GM18858 (cell line): ENCODE measurements around the gene VSX1.
A peak's percentile ranks its signal among the peaks of the same experiment; 100 is the strongest.

Experiments used
- ATAC-seq: cut with Tn5 transposase; IDR thresholded peaks from one replicate; pipeline ENCODE4 v1.9.1; 2021; ENCODE audit not compliant: unreplicated experiment

Gene VSX1

DNA sequence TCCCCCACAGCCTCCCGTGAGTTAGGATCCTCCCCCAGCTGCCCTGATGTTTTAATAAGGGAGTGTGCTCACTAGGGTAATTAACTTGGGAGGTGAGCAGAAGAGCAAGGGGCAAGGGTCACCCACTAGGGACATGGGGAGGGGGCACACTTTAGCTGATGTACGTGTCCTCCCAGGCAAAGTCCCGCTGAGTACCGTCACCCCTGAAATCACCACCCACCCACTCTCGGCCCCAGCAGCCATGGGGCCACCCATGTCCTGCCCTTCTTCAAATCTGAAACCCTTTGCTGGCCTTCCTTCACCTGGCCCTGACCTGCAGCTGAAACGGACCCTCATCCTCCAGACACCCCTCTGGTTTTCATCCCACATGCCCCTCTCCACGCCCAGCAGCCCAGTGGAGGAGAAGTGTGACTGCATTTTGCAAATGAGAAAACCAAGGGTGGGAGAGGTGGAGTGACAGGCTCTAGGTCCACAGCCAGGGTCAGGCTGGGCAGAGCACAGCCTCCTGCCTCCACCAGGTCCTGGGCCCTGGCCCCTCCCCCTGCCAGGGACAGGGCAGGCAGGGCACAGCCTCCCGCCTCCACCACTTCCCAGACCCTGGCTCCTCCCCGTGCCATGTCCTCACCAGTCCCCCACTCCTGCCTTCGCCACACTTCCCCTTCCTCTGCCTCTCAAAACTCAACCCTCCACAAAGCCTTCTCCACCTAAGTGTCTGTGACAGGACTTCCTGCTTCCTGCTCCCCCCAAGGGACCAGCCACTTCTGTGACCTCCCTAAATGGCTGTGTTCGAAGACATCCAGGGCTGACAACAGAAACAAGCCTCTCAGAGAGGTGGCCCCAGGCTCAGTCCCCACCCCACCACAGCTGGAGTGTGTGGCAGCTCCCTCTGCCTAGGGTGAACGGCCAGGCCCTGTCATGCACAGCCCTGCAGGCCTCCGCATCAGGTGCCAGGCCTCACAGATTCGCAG lies 39.1 kb downstream of the VSX1 start:
- ATAC-seq = peak; percentile 89

DNA sequence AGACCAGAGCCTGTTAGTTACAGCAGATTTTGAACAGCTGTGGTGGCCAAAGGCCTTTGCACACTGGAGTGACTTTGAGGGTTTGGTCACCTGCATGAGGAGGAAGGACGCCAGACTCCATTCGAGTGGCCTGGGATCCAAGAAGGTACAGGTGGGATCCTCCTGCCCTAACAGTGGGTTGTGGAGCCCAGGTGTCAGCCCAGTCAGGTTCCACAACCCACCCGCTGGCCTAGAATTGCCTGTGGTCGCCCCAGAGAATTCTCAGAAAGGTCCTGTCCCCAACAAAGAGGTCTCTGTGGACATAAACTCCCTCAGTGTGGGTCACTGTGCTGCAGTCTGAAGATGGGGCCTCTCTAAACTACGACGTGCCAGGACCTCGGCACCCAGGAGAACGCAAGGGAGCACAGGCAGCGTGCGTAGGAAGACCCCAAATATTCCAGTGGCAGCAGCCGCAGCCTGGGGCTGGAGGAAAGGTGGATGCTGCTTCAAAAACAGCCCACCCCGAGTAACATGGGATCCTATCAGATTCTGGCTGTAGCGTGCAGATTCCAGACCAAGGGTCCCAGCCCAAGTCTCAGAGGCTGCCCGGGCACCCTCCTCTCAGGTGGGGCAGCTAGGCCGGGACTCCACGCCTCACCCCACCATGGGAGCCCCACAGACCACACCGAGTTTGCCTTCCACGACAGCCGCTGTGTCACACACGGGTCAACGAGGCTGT lies 40.0 kb downstream of the VSX1 start:
- no peak for ATAC-seq

DNA sequence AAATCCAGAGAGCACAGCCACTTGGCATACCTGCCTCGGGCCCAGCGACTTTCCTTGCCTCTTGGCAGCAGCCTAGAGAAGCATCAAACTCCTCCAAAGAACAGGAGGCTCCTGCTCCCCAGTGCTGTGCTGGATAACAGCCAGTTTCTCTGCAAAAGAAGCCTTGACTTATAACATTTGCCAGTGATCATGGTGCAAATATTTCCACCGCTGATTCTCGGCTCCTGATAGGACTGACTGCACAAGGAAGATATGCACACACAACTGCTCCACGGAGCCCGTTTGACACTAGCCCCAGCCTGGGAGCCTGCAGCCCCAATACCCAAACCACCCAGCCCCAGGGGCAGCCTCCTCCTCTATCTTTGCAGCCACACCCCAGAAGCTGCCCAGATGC lies 41.5 kb downstream of the VSX1 start:
- no peak for ATAC-seq

DNA sequence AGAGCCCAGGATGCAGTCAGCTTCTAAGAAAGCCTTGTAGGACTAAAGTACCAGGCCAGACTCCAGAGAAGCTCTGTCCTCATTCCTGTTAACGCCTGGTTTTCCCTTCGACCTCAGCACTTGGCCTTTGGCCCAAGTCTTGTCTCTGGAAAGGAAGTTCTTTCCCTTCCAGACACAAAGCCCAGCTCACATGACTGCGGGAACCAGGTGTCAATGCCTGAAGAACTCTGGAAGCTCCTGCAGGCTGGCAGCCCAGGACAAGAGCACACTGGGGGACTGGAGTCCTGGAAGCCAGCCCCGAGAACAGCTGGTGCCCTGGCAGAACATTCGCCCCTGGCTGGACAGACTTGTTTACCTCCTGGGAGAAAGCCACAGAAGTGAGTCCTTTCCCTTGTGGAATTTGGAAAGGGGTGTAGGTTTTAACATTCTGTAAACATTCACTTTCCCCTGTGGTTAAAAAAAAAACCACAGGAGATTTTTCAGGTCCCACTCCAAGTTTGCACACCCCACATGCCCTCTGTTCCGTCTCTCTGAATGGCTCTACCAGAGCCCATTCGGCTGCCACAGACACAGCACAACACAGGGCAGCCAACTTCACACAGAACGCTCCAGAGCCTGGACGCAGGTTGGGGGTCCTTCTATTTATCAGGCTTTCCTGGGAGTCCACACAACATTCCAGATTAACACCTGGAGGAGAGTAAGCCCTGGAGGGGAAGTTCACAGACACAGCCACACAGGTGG lies 42.1 kb downstream of the VSX1 start:
- ATAC-seq = no peak

DNA sequence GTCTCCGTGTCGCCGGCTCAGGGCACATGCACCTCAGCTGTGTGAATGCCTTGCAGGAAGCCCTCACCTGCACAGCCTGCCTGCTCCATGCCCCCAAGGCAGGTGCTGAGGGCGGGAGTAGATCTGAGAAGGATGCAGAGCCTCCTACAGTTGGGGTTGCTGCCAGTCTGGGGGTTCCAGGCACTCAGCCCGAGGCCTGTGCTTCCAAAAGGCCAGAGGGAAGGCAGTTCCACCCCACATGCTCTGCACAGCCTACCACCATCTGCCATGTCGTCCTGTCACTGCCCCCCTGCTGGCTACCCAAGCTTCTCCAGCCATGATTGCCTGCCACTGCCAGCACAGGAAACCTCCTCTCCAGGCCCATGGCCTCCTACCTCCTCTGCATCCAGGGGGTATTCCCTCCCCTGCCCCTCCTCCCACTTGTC lies 43.3 kb downstream of the VSX1 start:
- ATAC-seq = no peak

DNA sequence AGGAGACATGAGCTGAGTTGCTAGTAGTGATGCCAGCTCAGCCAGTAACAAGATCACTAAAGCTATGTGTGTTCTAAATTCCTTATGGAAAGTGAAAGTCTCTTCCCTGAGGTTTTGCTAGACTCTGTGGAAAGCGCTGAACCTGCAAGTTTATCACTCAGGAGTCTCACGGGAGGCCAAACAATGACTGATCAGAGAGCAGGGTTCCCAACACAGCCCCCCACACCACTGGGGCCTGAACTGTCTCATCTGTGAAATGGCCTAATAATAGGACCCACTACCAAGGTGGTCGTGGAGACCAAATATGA lies 43.9 kb downstream of the VSX1 start:
- ATAC-seq = no peak

DNA sequence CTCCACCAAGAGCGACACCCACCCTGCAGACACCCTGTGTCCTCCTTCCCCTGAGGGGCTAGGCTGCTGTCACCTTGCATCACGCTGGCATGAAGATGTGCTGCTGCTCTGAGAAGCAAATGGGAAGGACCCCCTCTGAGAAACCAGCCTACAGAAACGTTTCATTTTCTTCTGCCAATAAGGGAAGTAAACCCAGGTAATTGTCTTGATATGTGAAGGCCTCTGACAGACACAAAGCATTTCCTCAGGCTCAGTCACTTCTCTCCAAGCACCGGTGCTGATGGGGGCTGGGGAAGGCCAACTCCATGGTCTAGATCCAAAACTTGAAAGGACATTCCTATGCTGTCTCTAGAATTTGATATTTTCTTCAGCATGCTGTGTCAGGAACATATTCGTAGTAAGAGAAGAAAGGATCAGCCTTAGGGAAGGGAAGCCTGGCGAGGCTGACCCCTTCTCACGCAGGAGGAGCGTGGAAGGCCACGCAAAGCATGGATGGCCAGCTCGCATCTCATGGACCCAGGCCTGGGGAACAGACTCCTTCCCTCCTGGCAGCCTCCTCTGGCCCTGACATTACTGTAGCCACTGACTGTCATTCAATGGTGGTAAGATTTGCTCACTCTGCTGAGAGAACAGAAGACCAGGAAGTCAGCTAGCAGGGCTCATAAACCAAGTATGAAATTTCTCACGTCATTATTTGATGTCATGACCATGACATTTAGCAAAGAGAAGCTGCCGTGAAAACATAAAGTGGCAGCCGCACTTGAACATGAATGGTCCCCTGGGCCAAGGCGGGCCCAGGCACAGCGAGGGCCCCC lies 44.4 kb downstream of the VSX1 start:
- ATAC-seq = no peak

DNA sequence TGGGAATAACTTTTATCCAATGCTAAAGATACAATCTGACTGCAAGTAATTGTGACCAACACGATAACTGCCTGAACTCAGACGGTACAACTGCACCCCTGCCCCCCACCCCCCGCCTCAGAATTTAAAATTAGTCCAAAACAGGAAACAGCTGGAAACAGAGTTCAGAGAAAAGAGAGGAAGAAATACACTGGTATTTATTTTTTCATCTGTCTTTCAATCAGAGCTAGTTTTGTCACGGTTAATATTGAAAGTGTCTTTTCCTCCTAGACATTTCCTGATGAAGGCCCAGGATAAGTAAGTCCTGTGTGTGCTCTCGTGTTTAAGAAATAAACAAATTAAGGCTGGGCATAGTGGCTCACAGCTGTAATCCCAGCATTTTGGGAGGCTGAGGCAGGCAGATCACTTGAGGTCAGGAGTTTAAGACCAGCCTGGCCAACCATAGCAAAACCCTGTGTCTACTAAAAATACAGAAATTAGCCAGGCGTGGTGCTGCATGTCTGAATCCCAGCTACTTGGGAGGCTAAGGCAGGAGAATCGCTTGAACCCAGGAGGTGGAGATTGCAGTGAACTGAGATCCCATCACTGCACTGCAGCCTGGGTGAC lies 45.5 kb downstream of the VSX1 start:
- ATAC-seq = no peak

DNA sequence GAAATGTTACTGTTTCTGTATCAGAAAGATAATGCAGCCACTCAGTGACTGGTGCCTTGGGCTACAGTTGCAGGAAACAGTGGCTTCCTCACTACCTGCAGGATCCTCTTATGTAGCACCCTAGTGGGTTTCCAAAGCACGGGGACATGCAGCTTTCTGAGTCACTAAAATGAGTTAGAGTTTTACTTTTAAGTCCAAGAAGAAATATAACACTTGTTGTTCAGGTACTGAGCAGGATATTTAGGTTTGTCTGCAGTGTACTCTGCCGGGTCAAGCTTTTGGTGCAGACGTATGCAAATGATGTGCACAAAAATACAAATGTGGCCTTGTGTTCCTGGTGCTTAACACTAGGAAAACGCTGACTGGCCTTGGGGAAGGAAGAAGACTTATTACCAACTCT lies 46.0 kb downstream of the VSX1 start:
- ATAC-seq = no peak

DNA sequence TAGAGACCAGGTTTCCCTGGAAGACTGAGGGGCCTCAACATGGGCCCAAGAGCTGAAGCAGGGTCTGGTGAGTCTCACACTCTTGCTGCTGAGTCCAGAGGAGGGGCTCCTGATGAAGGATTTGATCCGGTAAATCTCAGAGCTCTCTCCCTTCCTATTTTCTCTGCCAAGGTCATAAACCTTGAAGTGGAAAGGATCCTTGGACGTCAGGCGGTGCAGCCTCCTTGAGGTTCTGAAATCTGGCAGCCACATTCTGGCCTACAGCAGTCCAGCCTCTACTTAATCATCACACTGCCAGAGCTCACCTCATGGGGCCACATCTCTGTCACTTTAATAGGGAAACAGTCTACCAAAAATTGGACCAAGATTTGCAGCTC lies 48.0 kb downstream of the VSX1 start:
- no peak for ATAC-seq

DNA sequence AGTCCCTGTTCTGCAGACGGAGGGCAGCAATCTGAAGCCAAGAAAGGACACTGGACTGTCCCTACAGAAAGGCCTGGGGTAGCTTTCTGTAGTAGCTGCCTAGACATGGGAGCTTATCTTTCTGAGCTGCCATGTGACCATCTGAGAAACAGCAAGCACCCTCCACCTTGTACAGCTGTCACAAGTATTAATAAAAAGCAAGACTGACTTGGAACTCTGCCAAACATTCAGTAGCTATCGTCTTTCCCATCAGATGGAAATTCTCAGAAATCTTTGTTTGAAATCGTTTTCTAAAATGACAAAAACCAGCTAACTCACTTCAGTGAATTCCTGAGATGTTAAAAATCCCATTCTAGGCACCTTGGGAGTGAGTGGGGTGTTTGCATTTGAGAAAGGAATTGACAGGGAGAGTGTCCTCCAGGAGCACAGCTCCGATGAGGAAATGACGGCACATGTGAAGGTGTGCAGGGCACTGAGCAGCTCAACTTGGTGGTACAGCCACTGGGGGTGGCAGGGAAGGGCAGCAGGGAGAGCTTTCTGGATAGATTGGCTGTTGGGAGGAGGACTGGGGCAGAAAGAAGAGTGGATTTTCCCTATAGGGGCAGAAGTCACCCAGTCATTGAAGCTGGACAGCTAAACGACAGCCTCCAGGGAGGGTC lies 48.5 kb downstream of the VSX1 start:
- no peak for ATAC-seq

DNA sequence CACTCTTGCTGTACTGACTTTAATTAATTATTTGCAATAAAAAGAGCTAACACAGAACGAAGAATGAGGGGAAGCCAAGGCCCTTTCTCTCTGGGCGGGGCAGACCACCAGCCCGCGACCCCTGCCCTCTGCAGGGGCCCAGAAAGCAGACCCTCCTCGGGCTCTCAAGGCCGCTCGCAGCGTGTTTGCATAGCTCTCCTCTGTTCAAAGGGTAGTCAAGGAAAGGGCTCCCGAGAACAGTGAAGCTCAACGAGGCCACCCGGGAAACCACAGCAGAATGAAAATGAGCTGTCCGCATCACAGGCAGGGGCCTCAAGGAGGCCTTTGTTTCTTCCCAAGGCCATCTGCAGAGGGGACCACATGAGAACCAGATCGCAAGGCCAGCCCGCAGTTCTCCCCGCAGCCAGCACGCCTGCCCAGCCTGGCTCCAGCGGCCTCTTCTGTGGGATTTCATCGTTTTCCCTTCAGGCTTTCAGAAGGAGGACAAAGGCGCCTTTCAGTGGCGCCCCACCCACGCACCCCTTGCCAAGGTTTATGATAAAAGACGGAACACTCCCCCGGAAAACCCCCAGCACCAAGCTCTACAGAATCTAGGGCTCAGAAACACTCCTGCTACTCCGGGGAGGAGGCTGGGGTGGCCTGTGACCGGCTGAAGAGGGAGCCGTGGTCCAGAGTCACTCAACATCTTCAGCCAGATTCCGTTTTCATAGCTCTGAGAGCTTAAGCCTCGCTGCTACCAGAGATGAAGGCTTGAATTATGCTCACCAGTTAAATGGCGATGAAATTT lies 49.3 kb downstream of the VSX1 start:
- no peak for ATAC-seq

DNA sequence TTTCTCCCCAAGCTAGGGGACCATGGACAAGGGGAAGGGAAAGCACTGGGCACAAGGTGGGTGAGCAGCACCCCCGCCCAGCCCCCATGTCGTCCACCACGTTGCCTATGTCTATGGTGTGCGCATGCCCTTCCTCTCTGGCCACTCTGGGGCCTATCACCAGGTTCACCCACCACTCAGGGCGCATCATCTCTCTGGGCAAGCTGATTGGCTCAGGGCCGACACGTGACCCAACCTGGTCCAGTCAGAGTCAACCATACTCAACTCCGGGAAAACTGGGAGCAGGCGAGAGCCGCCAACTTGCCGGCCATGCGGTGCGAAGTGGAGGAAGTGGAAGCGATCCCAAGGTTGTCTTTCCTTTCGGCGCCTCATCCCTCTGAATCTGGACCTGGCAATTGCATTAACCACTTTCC lies 49.9 kb downstream of the VSX1 start:
- no peak for ATAC-seq

DNA sequence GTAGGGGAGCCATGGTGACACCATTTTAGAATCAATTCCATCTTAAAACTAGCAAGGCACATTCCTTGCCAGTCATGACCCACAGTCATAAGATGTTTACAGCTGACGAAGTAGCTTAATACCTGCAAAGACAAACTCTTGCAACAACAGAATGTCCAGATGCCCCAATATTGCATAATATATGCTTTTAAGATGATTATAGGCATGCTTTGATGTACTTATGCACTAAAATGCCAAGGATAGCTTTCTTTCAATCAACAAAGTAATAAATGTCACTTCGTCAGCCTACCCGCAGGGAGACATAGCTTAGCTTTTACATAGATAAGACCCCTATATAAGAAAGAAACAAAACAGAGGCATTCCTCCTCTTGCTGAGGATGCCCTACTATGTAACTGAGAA lies 50.7 kb downstream of the VSX1 start:
- ATAC-seq = no peak

DNA sequence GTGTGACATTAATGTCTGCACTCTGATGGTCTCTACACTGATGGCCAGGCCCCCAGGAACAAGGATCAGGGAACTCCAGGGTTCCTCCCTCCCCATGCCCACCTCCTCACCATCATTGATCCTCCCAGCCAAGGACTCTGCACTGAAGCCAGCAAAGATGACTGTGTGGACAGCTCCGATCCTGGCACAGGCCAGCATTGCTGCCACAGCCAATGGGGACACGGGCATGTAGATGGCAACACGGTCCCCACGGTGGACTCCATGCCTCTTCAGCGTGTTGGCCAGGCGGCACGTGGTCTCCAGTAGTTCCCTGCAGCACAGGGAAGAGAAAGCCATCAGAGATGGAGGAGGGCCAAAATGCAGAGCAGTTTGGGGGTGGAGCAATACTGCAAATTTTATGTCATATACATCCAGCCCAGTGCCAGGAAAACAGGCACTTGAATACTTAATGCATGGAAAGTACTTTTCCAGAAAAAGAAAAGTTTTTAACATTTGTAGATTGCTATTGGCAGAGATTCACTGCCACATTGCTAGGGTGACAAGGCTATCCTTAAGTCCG lies 51.2 kb downstream of the VSX1 start:
- no peak for ATAC-seq

DNA sequence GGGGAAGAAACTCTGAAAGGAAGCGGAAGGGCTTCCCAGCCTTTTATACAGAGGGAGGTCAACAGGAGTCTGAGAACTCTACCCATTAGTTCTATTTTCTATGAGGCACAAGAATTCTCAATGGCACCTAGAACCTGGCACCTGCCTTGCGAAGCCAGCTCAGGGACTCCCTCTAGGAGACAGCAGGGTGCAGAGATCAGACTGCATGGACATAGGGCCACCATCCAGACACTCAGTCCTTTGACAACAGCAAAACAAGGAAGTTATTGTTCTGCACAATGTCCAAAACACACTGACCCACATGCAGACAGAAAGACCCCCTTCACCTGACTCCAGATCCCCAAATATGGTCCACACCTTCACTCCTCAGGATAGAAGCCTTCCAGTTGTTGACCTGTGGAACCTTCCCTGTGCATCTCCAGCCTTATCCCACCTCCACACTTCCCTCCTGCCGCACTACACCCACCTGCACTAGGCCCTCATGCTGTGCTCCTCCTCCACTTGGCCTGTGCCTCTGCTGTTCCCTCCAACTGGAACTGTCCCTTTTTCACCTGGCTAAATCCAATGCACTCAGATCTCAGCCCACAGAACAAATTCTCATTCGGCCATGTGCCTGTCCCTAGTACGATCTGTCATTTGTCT lies 51.8 kb downstream of the VSX1 start:
- no peak for ATAC-seq

DNA sequence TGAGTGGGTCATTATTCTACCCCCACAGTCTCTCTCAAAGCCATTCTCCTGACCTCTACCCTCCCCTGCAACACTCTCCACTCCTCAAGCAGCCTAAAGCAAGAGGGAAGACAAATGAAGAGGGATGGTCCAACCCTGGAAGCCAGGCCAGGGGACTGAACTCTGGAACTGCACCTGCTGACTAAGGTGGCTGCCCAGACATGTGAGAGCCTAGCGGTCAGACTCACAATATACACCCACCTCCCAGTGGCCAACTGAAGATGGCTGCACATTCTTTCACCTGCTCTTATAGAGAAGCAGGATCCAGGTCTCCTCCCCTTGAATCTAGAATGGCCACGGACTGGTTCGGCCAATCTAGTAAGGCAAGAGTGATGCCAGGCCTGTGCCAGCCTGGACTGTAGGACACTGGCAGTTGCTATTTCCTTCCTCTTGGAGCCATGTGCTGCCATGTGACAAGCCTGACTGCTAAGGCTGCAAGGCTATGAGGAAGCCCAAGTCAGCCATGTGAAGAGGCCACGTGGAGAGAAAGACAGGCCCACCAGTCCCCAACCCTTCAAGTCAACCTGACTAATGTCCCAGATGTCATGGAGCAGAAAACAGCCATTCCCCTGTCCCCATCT lies 55.8 kb downstream of the VSX1 start:
- ATAC-seq = no peak
